ENCODE measurements around the gene GAL.

- TF ChIP-seq REST (IDR thresholded peaks at IDR 0.05; ENCODE audit: insufficient read depth in 1 of 2, low read depth in 2 of 2, low read length in 2 of 2) (no peak), TAF1 (IDR thresholded peaks at IDR 0.05; ENCODE audit: borderline replicate concordance, insufficient read depth, low read length) (no peak), POLR2AphosphoS5 (IDR thresholded peaks at IDR 0.05; ENCODE audit: low read depth, low read length) (no peak), SIN3A (IDR thresholded peaks at IDR 0.05; ENCODE audit: borderline replicate concordance, insufficient read depth, low read length) (no peak), FOXP2 (optimal IDR thresholded peaks at IDR 0.05; ENCODE audit: borderline replicate concordance, extremely low read depth, extremely low read length, insufficient read depth) (no peak)
Observed at GRCh38 chr11:68686486-68686885, 2.1 kb downstream of the GAL start.
